Ovary (tissue), 9 donors: ENCODE data around the gene ALG5. TPM values are rescaled to one million over a fixed set of nuclear protein-coding genes. Genes with fewer than 3 reads are reported as not detected.

ENCODE experiments used
- DNase-seq, 5 donors: peaks; one replicate each; pipeline ENCODE4 v3.0.0-alpha.2; 2019 to 2020
- H3K27ac ChIP-seq, 2 donors: fragments of 200-600 bp; one replicate each; pipeline versions ENCODE4 v1.5.1 to v1.8.0; 2019 to 2022
- H3K27me3 ChIP-seq: fragments of 200-600 bp; one replicate; pipeline ENCODE4 v1.8.0; 2022
- H3K36me3 ChIP-seq: fragments of 200-600 bp; sonication (generic); one replicate; pipeline ENCODE4 v1.5.1; 2019
- H3K4me1 ChIP-seq: one replicate; pipeline ENCODE4 v1.8.1; 2013; ENCODE audit warnings: mild to moderate bottlenecking, moderate library complexity; ENCODE audit not compliant: insufficient read depth
- H3K4me3 ChIP-seq: fragments of 200-600 bp; sonication (generic); one replicate; pipeline ENCODE4 v1.5.1; 2017
- H3K9me3 ChIP-seq, 2 donors: fragments of 200-600 bp in 1 of 2; sonication (generic) in 1 of 2; one replicate each; pipeline versions ENCODE4 v1.5.1 to v1.8.1; 2013 to 2019; ENCODE audit warnings: mild to moderate bottlenecking in 1 of 2, moderate library complexity in 1 of 2
- EP300 ChIP-seq: sonication (generic); formaldehyde crosslinking; IDR thresholded peaks from one replicate; pipeline ENCODE4 v1.6.1; 2017; ENCODE audit warnings: antibody characterized with exemption
- POLR2A ChIP-seq: fragments of 450-650 bp; IDR thresholded peaks from one replicate; pipeline ENCODE4 v1.6.1; 2017; ENCODE audit warnings: antibody characterized with exemption, mild to moderate bottlenecking, moderate library complexity
- WGBS, 3 donors: extraction: QIAGEN DNeasy Blood & Tissue Kit in 1 of 3; methylation state at CpG; one replicate each; pipeline versions ENCODE4 v1.1.5 to v1.1.7; 2013 to 2017; 5-methylcytosine and 5-hydroxymethylcytosine counted together
- intact Hi-C, 4 donors: fragments of 100-400 bp; cut with DNase I; formaldehyde crosslinking; loops; one replicate each; pipeline versions ENCODE4 v1.11.0 to v1.15.1; 2022 to 2023
- polyA plus RNA-seq, 2 donors: library from polyadenylated mRNA; stranded (reverse); fragments of 200-250 nt in 1 of 2; fragments of 350-450 nt in 1 of 2; fragmentation: Illumina TruSeq in 1 of 2; extraction: RNeasy Lipid Tissue Mini Kit (QIAGEN cat#74804) in 1 of 2; gene quantifications; one replicate each; pipeline ENCODE4 v1.2.3, GENCODE V29; 2013 to 2014
- total RNA-seq, 7 donors: library from RNA; depleted of rRNA in 2 of 7; stranded (reverse); fragments of >200 nt in 2 of 7; fragmentation: NEBNext Ultra II Directional in 3 of 7; extraction: Animal tissue kit (Norgen Biotek cat#: 25700) in 3 of 7; gene quantifications; one replicate each; pipeline versions ENCODE4 v1.1.0 to v1.2.4, GENCODE V29; 2016 to 2023
- TF ChIP-seq, protein P1 (sequence below), 3 donors: fragments of 450-650 bp in 2 of 3; fragments of 200-600 bp in 1 of 3; IDR thresholded peaks; one replicate each; pipeline versions ENCODE4 v1.5.1 to v1.8.0; 2016 to 2022; ENCODE audit warnings: antibody characterized with exemption in 3 of 3, mild to moderate bottlenecking in 1 of 3
- donor health status: DM: no; HTN: no; CAD: no; lungs with moderate emphysema.
- donor health status: DM: no; HTN: no; CAD: no.
- donor health status: Bipolar disorder and iron deficiency.
- donor health status: DM: yes; HTN: yes; CAD: no.
- donor health status: DM: no; HTN: no; CAD: no.
- donor health status: DM: yes; HTN: yes; CAD: no.

Gene ALG5
- total and polyA plus RNA-seq, 9 donors: 19.8 to 37.7 (median 24.6) TPM

DNA sequence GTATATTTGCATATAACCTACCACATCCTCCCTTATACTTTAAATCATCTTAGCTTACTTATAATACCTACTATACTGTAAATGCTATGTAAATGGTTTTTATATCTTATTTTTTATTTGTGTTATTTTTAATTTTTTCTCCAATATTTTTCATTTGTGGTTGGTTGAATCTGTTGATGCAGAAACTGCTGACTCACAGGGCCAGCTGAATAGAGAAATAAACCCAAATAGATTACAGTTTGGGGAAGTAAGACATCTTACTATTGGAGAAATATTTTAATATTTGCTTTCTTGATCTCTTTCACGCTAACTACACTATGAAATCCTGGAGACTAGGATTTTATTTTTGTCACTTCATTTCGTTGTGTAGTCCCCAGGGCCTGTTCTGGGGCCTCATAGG, 86.2 kb downstream of the ALG5 start:
- WGBS, 3 donors: 74 to 87% (median 83%) methylated on average over 2 of the region's 2 CpGs
- DNase-seq: no peak
- Histone ChIP-seq H3K27me3 (no peaks in the 10 kb centered on the region), H3K27ac (no peak overlapping the region), H3K4me1 (peaks cover 3% of the 10 kb centered on the region), H3K4me3 (no peak overlapping the region), H3K9me3 (no peaks in the 10 kb centered on the region), H3K36me3 (no peaks in the 10 kb centered on the region)
- TF ChIP-seq, protein P1, sequence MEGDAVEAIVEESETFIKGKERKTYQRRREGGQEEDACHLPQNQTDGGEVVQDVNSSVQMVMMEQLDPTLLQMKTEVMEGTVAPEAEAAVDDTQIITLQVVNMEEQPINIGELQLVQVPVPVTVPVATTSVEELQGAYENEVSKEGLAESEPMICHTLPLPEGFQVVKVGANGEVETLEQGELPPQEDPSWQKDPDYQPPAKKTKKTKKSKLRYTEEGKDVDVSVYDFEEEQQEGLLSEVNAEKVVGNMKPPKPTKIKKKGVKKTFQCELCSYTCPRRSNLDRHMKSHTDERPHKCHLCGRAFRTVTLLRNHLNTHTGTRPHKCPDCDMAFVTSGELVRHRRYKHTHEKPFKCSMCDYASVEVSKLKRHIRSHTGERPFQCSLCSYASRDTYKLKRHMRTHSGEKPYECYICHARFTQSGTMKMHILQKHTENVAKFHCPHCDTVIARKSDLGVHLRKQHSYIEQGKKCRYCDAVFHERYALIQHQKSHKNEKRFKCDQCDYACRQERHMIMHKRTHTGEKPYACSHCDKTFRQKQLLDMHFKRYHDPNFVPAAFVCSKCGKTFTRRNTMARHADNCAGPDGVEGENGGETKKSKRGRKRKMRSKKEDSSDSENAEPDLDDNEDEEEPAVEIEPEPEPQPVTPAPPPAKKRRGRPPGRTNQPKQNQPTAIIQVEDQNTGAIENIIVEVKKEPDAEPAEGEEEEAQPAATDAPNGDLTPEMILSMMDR (IDR thresholded peaks at IDR 0.05): no peak
- TF ChIP-seq POLR2A (no peak), EP300 (no peak)
- intact Hi-C loops: no loop called here

DNA sequence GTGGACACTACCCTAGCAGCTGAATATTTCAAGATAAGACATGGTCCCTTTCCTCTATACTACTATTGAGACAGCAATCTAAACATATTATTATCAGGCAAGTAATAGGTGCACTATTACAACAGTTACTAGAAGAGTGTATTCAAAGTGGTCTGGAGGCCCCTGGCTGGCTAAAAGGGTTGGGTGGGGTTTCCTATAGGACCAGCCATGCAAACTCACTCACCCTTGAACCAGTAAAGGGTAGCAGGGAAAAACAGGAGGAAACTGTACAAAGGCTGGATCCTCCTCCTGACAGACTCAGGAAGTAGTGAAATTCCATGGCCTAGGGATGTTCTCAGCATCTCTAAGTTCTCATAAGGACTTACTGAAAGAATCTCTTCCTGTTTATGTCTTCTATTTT, 86.8 kb downstream of the ALG5 start:
- Histone ChIP-seq H3K4me1 (peaks cover 3% of the 10 kb centered on the region), H3K4me3 (no peak overlapping the region), H3K9me3 (no peaks in the 10 kb centered on the region), H3K36me3 (no peaks in the 10 kb centered on the region), H3K27me3 (no peaks in the 10 kb centered on the region), H3K27ac (no peak overlapping the region)
- intact Hi-C loops: no loop called here
- DNase-seq: no peak
- TF ChIP-seq POLR2A (no peak), EP300 (no peak)

DNA sequence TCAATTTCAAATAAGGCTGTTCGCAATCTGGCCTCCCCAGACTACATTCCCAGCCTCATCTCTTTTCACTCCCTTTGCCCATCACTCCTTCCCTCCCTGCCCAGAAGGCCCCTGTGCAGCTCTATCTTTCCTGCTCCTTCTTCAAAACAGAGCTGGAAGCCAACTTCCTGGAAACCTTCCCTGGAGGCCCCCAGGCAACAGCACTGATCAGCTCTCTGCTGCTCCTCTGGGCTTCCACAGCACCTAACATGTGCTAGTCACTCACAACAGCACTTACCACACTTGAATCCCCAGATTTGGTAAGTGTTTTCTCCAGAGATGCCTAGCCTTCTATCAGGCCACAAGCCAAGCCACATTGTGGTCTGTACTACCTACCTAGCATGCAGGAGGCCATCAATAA, 88.6 kb downstream of the ALG5 start:
- Histone ChIP-seq H3K27me3 (no peaks in the 10 kb centered on the region), H3K4me1 (no peaks in the 10 kb centered on the region), H3K4me3 (no peak overlapping the region), H3K9me3 (no peaks in the 10 kb centered on the region), H3K36me3 (no peaks in the 10 kb centered on the region), H3K27ac (no peak overlapping the region)
- TF ChIP-seq POLR2A (no peak), EP300 (no peak)
- TF ChIP-seq, protein P1 (IDR thresholded peaks at IDR 0.05): no peak
- WGBS, 3 donors: 95 to 100% (median 100%) methylated on average over 1 of the region's 1 CpG
- intact Hi-C loops: no loop called here
- no peak for DNase-seq

DNA sequence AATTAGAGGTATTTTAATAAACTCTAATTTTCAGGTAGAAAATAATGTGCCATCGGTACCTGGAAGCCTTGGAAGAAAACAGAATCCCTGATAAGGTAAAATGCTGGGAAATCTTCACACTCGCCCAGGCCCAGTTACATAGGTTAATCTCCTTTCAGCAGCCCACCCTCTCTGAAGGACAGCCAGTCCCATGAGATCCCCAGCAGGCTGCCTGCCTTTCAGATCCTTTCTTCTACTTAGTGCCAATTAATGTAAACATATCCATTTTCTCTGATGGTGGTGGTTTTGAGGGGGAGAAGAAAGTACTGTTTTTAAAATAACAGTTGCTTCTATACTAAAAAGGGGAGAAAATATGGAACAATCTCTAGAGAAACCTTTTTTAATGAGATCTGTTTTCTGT, 91.3 kb downstream of the ALG5 start:
- 68 to 85% (median 75%) methylated on average over 2 of the region's 2 CpGs for WGBS, 3 donors
- Histone ChIP-seq H3K27ac (no peak overlapping the region), H3K27me3 (no peaks in the 10 kb centered on the region), H3K9me3 (no peaks in the 10 kb centered on the region), H3K4me3 (no peak overlapping the region), H3K4me1 (no peaks in the 10 kb centered on the region), H3K36me3 (no peaks in the 10 kb centered on the region)
- DNase-seq: no peak
- TF ChIP-seq, protein P1 (IDR thresholded peaks at IDR 0.05): no peak
- TF ChIP-seq EP300: no peak
- TF ChIP-seq POLR2A: no peak
- intact Hi-C loops: no loop called here

DNA sequence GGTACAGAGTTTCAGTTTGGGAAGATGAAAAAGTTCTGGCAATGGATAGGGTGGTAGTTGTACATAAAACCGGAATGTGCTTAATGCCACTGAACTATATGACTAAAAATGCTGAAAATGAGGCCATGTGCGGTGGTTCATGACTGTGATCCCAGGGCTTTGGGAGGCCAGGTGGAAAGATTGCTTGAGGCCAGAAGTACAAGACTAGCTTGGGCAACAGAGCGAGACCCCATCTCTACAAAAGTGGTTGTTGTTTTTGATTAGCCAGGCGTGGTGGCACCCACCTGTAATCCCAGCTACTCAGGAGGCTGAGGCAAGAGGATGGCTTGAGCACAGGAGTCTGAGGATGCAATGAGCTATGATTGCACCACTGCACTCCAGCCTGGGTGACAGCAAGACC, 91.9 kb downstream of the ALG5 start:
- H3K36me3 ChIP-seq: no peaks in the 10 kb centered on the region
- no peak for DNase-seq
- WGBS, 3 donors: 94 to 98% (median 97%) methylated on average over 4 of the region's 4 CpGs
- no peak overlapping the region for H3K27ac ChIP-seq
- no peak for TF ChIP-seq POLR2A
- TF ChIP-seq, protein P1 (IDR thresholded peaks at IDR 0.05): no peak
- no peak for TF ChIP-seq EP300
- H3K27me3 ChIP-seq: no peaks in the 10 kb centered on the region
- H3K9me3 ChIP-seq: no peaks in the 10 kb centered on the region
- H3K4me3 ChIP-seq: no peak overlapping the region
- H3K4me1 ChIP-seq: no peaks in the 10 kb centered on the region
- intact Hi-C loops: no loop called here
